Neural cell (in vitro differentiated cells): ENCODE measurements around the gene BRF1. TPM values are rescaled to one million over a fixed set of nuclear protein-coding genes. Genes with fewer than 3 reads are reported as not detected.

Experiments used
- H2AFZ ChIP-seq: fragments of 200-600, 300-800 bp; sonication (generic), shearing (Covaris generic); 2 replicates; pipeline ENCODE4 v1.6.0; 2014; ENCODE audit warnings: low read depth, mild to moderate bottlenecking, antibody characterized with exemption, low read length, moderate library complexity
- H3F3A ChIP-seq: fragments of 200-600 bp; shearing (Covaris generic); 2 replicates; pipeline ENCODE4 v1.6.1; 2016; ENCODE audit warnings: mild to moderate bottlenecking, moderate library complexity, mixed read lengths, antibody characterized with exemption, low read length; ENCODE audit not compliant: insufficient read depth, poor library complexity, severe bottlenecking
- H3K27ac ChIP-seq: fragments of 200-600, 300-800 bp; sonication (generic), shearing (Covaris generic); 2 replicates; pipeline ENCODE4 v1.5.1; 2014; ENCODE audit warnings: mild to moderate bottlenecking, low read length, moderate library complexity
- H3K27me3 ChIP-seq: fragments of 300-800, 200-600 bp; sonication (generic), shearing (Covaris generic); 2 replicates; pipeline ENCODE4 v1.6.0; 2014; ENCODE audit warnings: mild to moderate bottlenecking, low read depth, low read length, moderate library complexity; ENCODE audit not compliant: insufficient read depth
- H3K36me3 ChIP-seq: fragments of 300-800, 200-600 bp; sonication (generic), shearing (Covaris generic); 2 replicates; pipeline ENCODE4 v1.5.1; 2014; ENCODE audit warnings: mild to moderate bottlenecking, antibody characterized with exemption, low read length, moderate library complexity; ENCODE audit not compliant: insufficient read depth
- H3K4me2 ChIP-seq: fragments of 300-800, 200-600 bp; sonication (generic), shearing (Covaris generic); 2 replicates; pipeline ENCODE4 v1.6.0; 2014; ENCODE audit warnings: mild to moderate bottlenecking, low read length
- H3K4me3 ChIP-seq: fragments of 300-800, 200-600 bp; sonication (generic), shearing (Covaris generic); 2 replicates; pipeline ENCODE4 v1.5.1; 2014; ENCODE audit warnings: mild to moderate bottlenecking, low read length, moderate library complexity
- H3K79me2 ChIP-seq: fragments of 200-600 bp; shearing (Covaris generic); replicated peaks from 2 replicates; pipeline ENCODE4 v1.6.0; 2014; ENCODE audit warnings: mild to moderate bottlenecking, low read length, moderate library complexity; ENCODE audit not compliant: insufficient read depth
- H3K9ac ChIP-seq: fragments of 300-800, 200-600 bp; sonication (generic), shearing (Covaris generic); 2 replicates; pipeline ENCODE4 v1.6.1; 2016; ENCODE audit warnings: mild to moderate bottlenecking, low read length, mixed read lengths
- H3K9me2 ChIP-seq: fragments of 200-600 bp; shearing (Covaris generic); 2 replicates; pipeline ENCODE4 v1.6.1; 2016; ENCODE audit warnings: mild to moderate bottlenecking, low read length, mixed read lengths; ENCODE audit not compliant: insufficient read depth
- H3K9me3 ChIP-seq: fragments of 200-600, 300-800 bp; sonication (generic), shearing (Covaris generic); 2 replicates; pipeline ENCODE4 v1.6.1; 2016; ENCODE audit warnings: mild to moderate bottlenecking, mixed run types, low read length, moderate library complexity, mixed read lengths
- H4K20me1 ChIP-seq: fragments of 200-600 bp; shearing (Covaris generic); 2 replicates; pipeline ENCODE4 v1.6.1; 2016; ENCODE audit warnings: mild to moderate bottlenecking, mixed run types; ENCODE audit not compliant: insufficient read depth
- EP300 ChIP-seq: fragments of 450-650 bp; conservative IDR thresholded peaks from 2 replicates; pipeline ENCODE4 v1.6.1; 2014; ENCODE audit warnings: antibody characterized with exemption, mild to moderate bottlenecking, moderate library complexity; ENCODE audit not compliant: poor library complexity, severe bottlenecking
- EZH2 ChIP-seq: fragments of 200-600, 300-800 bp; shearing (Covaris generic), sonication (generic); IDR thresholded peaks from 2 replicates; pipeline ENCODE4 v1.6.1; 2014; ENCODE audit warnings: antibody characterized with exemption, low read length, borderline replicate concordance, mild to moderate bottlenecking; ENCODE audit not compliant: insufficient read depth, poor library complexity, severe bottlenecking
- MXI1 ChIP-seq: fragments of 450-650 bp; conservative IDR thresholded peaks from 2 replicates; pipeline ENCODE4 v1.6.1; 2014; ENCODE audit warnings: antibody characterized with exemption, mild to moderate bottlenecking; ENCODE audit not compliant: poor library complexity, severe bottlenecking
- POLR2AphosphoS5 ChIP-seq: IDR thresholded peaks from 2 replicates; pipeline ENCODE4 v1.6.1; 2012
- RAD21 ChIP-seq: fragments of 450-650 bp; conservative IDR thresholded peaks from 2 replicates; pipeline ENCODE4 v1.6.1; 2014; ENCODE audit warnings: antibody characterized with exemption, mild to moderate bottlenecking, moderate library complexity
- REST ChIP-seq: IDR thresholded peaks from 2 replicates; pipeline ENCODE4 v1.6.1; 2012; ENCODE audit warnings: borderline replicate concordance
- SMC3 ChIP-seq: fragments of 450-650 bp; conservative IDR thresholded peaks from 2 replicates; pipeline ENCODE4 v1.6.1; 2014; ENCODE audit warnings: antibody characterized with exemption, mild to moderate bottlenecking, moderate library complexity; ENCODE audit not compliant: poor library complexity
- TAF1 ChIP-seq: IDR thresholded peaks from 2 replicates; pipeline ENCODE4 v1.6.1; 2012; ENCODE audit warnings: low read depth
- polyA plus RNA-seq: library from polyadenylated mRNA; depleted of rRNA; stranded (reverse); fragments of >200 nt; gene quantifications from 2 replicates; pipeline ENCODE4 v1.2.3, GENCODE V29; 2014
- TF ChIP-seq, protein P1 (sequence below): fragments of 450-650 bp; IDR thresholded peaks from 2 replicates; pipeline ENCODE4 v1.5.1; 2014; ENCODE audit warnings: antibody characterized with exemption, mild to moderate bottlenecking, moderate library complexity; ENCODE audit not compliant: poor library complexity, severe bottlenecking

The BRF1 gene
- polyA plus RNA-seq, 1 donor from 2014 or later, result 69.4 TPM

- TF ChIP-seq TAF1 (no peak), EP300 (no peak), EZH2 (no peak)
- no peaks in the 10 kb centered on the region for H4K20me1 ChIP-seq
- H3K9ac ChIP-seq, result no peak overlapping the region
- H2AFZ ChIP-seq, result no peak overlapping the region
- H3K4me2 ChIP-seq, result no peak overlapping the region
- no peaks in the 10 kb centered on the region for H3K9me3 ChIP-seq
- H3K4me3 ChIP-seq, result no peak overlapping the region
- no peaks in the 10 kb centered on the region for H3K79me2 ChIP-seq
- H3K27ac ChIP-seq, result no peak overlapping the region
- no peaks in the 10 kb centered on the region for H3K9me2 ChIP-seq
- no peaks in the 10 kb centered on the region for H3K27me3 ChIP-seq
- no peaks in the 10 kb centered on the region for H3K36me3 ChIP-seq
- no peaks in the 10 kb centered on the region for H3F3A ChIP-seq
Observed at GRCh38 chr14:105185973-105186372, 114.8 kb downstream of the BRF1 start.

GRCh38 chr14:105185001-105185400, 115.8 kb downstream of the BRF1 start:
- no peaks in the 10 kb centered on the region for H4K20me1 ChIP-seq
- no peaks in the 10 kb centered on the region for H3K79me2 ChIP-seq
- H3K9me3 ChIP-seq, result no peaks in the 10 kb centered on the region
- H2AFZ ChIP-seq, result no peak overlapping the region
- TF ChIP-seq EZH2, result no peak
- TF ChIP-seq MXI1, result no peak
- no peak for TF ChIP-seq REST
- no peak for TF ChIP-seq EP300
- H3K4me2 ChIP-seq, result no peak overlapping the region
- no peak overlapping the region for H3K9ac ChIP-seq
- no peaks in the 10 kb centered on the region for H3K27me3 ChIP-seq
- no peak overlapping the region for H3K4me3 ChIP-seq
- no peaks in the 10 kb centered on the region for H3K9me2 ChIP-seq
- H3F3A ChIP-seq, result no peaks in the 10 kb centered on the region
- H3K27ac ChIP-seq, result no peak overlapping the region
- H3K36me3 ChIP-seq, result no peaks in the 10 kb centered on the region

GRCh38 chr14:105184461-105184860, 116.3 kb downstream of the BRF1 start:
- no peaks in the 10 kb centered on the region for H3K9me3 ChIP-seq
- H3K27me3 ChIP-seq, result no peaks in the 10 kb centered on the region
- no peak overlapping the region for H3K9ac ChIP-seq

More at GRCh38 chr14:105184461-105184860, 116.3 kb downstream of the BRF1 start:
- H4K20me1 ChIP-seq, result no peaks in the 10 kb centered on the region
- H3K36me3 ChIP-seq, result no peaks in the 10 kb centered on the region
- no peak overlapping the region for H3K27ac ChIP-seq
- no peaks in the 10 kb centered on the region for H3K79me2 ChIP-seq
- H3K4me3 ChIP-seq, result no peak overlapping the region
- H3F3A ChIP-seq, result no peaks in the 10 kb centered on the region
- H2AFZ ChIP-seq, result no peak overlapping the region
- no peaks in the 10 kb centered on the region for H3K9me2 ChIP-seq
- TF ChIP-seq MXI1 (no peak), EP300 (no peak), TAF1 (no peak), RAD21 (no peak), SMC3 (no peak), REST (no peak), EZH2 (no peak), POLR2AphosphoS5 (no peak)
- TF ChIP-seq, protein P1, sequence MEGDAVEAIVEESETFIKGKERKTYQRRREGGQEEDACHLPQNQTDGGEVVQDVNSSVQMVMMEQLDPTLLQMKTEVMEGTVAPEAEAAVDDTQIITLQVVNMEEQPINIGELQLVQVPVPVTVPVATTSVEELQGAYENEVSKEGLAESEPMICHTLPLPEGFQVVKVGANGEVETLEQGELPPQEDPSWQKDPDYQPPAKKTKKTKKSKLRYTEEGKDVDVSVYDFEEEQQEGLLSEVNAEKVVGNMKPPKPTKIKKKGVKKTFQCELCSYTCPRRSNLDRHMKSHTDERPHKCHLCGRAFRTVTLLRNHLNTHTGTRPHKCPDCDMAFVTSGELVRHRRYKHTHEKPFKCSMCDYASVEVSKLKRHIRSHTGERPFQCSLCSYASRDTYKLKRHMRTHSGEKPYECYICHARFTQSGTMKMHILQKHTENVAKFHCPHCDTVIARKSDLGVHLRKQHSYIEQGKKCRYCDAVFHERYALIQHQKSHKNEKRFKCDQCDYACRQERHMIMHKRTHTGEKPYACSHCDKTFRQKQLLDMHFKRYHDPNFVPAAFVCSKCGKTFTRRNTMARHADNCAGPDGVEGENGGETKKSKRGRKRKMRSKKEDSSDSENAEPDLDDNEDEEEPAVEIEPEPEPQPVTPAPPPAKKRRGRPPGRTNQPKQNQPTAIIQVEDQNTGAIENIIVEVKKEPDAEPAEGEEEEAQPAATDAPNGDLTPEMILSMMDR, result no peak
- H3K4me2 ChIP-seq, result no peak overlapping the region
